ENCODE results near the gene MAML2.

MAML2 gene

GRCh38 chr11:96241331-96241841 is 101.6 kb downstream of the MAML2 start:
- DNase-seq (ENCODE audit: low read depth in 2 of 2) = no peak

DNA sequence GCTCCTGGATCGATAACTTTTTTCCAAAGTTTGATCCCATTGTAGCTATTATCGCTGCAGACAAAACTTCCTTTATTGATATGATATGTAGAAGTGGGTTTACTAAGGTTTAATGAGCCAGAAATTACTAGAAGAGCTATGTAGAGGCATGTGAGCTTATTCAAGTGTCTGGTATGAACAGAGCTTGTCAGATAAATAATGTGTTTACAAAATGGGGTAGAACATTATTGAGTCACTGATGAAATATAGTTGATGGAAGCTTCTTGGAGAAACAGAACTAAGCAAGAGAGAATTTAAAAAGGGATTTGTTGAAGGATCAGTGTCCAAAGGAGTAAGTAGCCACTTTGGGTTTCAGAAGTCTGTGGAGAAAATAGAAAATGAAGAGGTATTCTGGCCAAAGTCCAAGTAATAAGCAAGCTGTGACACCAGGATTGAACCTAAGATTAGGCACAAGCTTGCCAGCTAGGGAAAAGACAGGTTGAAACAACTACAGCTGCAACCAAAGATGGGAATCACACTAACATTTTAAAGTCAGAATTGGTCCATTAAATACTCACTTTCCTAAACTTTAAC is 104.3 kb downstream of the MAML2 start:
- no peak for DNase-seq (ENCODE audit: low read depth in 2 of 2)

DNA sequence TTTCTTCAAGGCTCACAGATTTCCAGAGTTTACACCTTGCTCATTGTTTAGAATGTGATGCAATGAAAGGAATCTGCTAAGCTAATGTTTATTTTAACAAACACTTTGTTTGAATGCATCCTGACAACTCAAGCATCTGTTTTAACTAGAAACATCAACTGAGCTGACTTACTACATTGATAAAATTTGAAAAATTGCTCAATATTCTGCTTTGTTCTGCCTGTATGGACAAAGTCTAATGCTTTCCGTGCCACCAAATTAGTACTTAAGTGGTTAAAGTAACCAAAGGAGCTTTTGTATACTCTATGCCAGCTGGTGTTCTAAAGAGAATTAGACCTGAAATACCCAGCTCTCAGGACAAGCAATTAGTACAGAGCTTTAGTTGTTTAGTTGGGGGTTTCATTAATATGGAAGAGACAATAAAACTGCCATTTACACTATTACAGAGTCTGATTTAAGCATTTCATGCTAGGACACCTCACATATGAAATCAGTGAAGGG is 105.2 kb downstream of the MAML2 start:
- no peak for DNase-seq (ENCODE audit: low read depth in 2 of 2)

- no peak for DNase-seq (ENCODE audit: low read depth in 2 of 2)
These were observed 107.2 kb downstream of the MAML2 start for GRCh38 chr11:96235751-96236150.

GRCh38 chr11:96234866-96235441 is 108.0 kb downstream of the MAML2 start:
- no peak for DNase-seq (ENCODE audit: low read depth in 2 of 2)

DNA sequence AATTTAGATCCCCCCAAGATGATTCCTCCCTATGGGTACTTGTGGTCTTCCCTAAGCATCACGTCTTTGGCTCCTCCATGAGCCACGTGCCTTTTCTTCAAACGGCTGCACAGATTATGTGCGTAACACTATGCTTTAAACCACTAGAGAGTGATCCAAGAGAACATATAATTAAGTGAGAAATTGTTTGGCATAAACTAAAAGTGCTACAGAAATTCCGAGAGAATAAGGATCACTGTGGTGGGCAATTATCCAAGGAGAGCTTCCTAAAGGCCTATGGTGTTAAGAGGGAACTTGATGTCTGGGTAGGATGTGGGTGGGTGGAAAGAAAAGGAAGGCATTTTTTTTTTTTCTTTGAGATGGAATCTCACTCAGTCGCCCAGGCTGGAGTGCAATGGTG is 110.9 kb downstream of the MAML2 start:
- no peak for DNase-seq (ENCODE audit: low read depth in 2 of 2)

DNA sequence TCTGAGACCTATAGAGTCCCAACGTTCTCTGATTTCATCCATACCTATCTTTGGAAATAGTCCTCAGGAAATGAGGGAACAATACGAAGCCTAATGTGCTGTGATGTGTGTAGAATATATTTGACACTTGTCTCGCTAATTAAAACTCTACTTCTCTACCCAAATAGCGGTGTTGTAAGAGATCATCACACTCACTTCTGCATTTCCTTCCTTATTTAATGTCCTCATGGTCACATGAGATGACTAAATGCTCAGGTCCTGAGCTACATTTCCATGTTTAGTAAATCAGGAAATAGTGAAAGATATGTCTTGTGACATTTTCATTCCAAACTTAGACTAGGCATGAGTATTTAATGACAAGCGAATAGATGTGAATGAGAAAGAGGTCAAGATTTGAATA is 112.3 kb downstream of the MAML2 start:
- no peak for DNase-seq (ENCODE audit: low read depth in 2 of 2)

DNA sequence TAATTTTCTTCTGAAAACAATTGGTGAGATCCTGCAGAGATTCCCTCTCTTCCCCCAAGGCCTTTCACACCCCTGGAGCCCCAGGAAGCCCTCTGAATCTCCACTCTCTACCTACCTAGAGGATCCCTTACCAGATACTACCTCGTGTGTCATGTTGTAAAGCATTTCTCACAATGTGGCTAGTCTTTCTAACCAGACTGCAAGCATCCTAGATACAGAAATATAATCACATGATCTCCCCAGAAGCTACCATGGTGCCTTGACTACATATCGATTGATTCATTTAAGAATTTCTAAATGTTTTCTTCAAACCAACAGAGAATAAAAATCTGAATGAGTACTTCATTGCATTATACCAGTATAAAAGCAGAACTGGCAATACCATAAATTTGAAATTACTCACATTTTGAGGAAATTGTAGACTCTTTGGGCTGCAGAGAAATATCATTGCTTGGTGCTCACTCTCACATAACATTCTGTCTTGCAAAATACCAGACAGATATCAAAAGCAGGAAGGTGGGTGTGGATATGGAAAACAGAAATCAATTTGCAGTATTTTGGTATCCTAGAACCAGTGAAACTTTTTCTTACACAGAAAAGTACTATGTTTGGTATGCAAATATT is 113.5 kb downstream of the MAML2 start:
- no peak for DNase-seq (ENCODE audit: low read depth in 2 of 2)

DNA sequence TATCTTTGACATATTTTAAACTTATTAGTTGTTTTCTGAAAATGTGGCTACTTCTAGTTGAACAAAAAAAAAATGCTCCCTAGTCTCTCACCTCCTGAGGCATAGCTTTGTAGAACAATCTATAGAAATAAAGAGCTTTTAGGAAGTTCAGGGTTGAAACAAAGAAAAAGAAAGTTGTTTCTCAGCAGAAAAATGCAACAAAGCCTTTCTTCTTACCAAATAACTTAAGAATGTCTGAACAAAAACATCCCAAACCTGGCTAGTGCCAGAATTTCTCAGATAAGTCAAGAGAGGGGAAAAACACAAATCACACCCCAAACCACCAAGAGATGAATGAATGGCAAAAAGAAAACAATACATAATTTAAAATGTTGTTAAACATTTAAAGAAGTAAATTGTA is 114.1 kb downstream of the MAML2 start:
- no peak for DNase-seq (ENCODE audit: low read depth in 2 of 2)

DNA sequence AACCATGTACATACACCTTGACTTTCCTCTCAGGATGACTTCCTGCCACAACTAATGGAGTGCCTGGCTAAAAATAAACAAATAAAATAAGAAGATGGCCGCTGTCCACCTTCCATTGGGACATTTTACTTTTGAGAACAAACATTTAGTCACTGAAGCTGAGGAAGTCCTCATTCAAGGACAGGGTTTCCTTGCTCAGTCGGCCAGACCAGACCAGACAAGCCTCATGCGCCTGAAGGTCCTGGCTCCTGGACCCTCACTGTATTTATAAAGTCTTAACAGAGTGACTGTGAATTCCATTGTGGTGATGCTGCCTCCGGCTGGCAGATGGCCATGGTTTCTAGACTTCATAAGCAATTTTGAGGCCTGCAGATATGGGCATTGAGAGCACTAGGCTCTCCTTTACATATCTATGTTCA is 114.5 kb downstream of the MAML2 start:
- no peak for DNase-seq (ENCODE audit: low read depth in 2 of 2)

DNA sequence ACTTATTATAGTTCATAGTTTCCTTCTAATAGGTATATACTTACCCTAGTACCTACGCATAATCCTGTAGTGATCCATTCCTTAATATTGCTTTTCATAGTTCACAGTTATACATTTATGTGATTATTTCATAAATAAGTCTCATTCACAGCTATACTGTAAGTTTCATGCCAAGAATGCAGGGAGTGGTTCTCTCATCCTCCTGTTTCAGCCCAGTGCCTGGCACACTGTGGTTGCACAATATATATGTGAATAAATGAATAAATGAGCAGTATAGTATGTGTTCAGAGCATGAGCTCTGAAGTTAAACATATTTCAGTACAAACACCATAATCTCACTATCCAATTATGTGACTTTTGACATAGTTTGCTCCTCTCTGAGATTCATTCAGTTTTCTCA is 115.8 kb downstream of the MAML2 start:
- no peak for DNase-seq (ENCODE audit: low read depth in 2 of 2)

GRCh38 chr11:96223083-96223482 is 119.9 kb downstream of the MAML2 start:
- DNase-seq (ENCODE audit: low read depth in 2 of 2) = no peak

DNA sequence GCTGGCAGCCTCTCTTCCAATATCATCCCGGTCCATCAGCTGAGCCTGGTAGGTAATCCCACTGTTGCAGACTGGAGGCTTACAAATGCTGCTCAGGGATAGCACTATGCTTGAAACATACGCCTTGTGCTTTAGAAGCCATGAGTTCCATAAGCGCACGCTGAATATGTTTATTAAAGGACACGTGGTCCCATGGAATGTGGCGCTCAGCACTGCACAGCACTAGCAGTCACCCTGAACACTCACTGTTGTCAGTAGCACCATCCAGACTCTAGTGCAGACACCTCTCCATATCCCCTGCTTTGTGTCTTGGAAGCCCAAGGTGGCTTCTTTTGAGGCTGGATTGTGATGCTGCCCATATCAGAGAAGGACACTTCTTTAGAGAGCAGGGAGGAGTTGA is 120.9 kb downstream of the MAML2 start:
- DNase-seq (ENCODE audit: low read depth in 2 of 2) = no peak

DNA sequence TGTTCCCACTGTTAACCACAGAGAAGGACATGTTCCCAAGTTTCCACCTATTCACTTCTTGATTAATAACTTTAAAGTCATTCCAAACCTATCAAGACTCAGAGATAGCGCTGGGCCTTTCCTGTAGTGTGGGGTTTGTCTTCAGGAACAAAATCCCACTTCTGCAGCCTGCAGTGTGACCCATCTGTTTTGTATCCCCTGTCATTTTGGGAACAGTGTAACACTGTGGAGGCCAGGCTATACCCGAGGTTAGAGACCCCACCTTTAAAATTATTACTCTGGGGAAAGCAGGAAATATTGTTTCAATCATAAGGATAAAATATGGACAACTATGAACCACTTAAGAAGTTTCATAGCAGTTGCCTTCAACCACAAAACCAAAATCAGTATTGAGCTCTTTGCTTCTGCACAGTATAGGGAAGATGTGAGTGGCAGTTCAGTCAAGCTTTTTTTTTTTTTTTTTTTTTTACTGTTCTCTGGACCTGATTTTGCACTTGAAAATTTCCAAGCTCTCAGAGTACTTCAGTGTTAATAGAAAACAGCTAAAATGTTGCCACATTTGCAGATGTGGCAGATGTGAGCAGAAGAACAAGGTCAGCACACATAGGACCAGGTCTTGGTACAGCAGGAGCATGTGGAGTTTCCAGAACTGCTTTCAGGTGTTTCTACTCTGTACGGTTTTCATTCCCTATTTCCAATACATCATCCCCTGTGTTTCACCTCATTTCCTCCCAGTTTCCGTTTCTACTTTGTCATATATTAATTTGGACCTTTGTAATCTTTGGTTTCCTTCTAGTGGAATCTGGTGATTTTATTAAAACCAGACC is 121.5 kb downstream of the MAML2 start:
- DNase-seq (ENCODE audit: low read depth in 2 of 2) = no peak

DNA sequence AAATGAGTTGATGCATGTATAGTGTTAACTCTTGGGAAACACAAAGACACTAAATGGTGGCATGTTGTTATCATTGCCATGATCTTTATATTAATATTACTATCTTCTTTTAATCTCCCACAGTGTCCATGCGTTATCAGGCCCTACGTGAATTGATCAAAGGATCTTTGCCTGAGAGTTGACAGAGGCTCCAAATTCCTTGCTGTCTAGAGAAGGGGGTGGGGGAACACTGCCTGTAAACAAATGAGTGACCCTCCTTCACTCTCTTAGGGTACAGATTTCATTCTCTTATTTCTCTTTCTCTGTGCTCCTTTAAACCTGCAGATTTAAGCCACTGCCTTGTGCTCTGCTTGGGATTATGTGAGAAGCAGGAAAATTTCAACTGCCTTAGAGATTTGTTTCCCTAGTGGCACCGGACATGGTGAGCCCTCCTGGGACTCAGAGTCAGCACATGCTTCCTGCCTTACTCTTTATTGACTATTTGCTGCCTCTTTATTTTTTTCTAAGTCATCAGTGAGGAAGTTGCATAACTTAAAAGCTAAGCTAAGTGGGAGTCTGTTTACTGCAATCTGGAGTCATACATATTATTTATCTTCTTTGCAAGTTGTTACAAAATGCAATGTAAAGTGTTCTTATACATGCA is 122.9 kb downstream of the MAML2 start:
- DNase-seq (ENCODE audit: low read depth in 2 of 2) = no peak

DNA sequence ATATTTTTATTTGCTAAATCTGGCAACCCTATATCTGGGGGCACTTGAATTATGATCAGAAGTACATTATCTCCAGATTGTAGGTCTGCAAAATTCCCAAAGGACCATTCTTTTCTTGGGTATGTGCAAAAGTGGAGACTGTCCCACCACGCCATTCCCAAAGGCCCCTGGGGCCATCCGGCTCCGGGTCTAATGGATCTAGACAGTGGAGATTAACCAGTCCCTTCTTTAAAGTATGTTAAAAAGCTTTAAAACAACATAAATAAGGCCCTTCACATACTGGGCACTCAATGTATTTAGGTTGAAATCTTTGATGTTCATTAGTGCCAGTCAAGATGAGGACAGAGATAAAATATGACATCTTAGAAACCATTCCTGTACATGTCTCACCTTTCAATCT is 124.1 kb downstream of the MAML2 start:
- DNase-seq (ENCODE audit: low read depth in 2 of 2) = no peak

DNA sequence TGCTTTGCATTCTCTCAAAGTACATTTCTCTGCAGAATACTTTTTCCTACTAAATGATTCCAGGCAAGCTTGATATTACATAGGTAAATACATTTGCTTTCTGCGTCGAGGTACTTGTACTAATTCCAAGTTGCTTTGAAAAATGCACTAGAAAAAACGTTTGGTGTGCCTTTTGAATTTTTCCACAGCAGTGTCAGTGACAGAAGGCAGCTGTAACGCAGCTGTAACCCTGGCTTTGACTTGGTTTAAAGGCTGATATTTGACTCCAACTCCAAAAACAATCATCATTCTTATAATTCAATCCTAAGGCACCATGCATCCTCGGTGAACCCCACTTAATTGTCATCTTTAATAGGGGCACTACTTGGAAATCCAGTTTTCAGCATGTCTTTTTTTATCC is 125.0 kb downstream of the MAML2 start:
- DNase-seq (ENCODE audit: low read depth in 2 of 2) = no peak

DNA sequence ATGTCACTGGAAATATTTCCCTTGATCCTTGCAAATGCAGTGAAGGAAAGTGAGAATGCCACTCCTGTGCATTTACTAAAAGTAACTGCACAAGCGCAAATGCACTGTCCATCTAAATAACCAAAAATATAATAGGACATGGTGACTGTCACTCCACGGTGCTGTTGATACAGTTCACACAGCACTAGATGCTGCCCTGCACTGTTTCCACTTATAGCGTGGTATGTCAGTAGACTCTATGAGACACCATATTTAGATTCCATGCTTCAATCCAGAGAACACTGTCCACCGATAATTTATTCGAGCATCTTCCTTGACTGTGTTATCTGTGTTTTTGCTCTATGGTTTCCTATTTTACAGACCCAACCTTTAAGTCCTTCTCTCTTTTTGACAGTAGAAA is 125.8 kb downstream of the MAML2 start:
- no peak for DNase-seq (ENCODE audit: low read depth in 2 of 2)

DNA sequence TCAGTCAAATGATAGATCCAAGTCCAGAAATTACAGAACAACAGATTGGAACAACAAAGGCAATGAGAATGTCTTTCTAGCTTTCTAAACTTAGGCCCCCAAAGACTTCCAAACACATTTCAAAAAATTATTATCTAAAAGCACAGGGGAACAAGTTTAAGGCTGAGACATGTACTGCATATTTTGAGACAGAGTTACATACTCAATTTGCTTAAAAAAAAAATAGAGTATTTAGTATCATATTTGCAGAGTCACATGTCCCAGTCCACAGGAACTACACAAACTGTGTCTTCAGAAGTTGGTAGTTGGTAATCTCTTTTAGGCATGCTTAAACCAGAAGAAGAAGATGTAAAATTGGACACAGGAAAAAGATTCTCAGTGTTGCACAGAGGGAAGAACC is 127.2 kb downstream of the MAML2 start:
- no peak for DNase-seq (ENCODE audit: low read depth in 2 of 2)

GRCh38 chr11:96215110-96215782 is 127.7 kb downstream of the MAML2 start:
- DNase-seq (ENCODE audit: low read depth in 2 of 2) = no peak

- no peak for DNase-seq (ENCODE audit: low read depth in 2 of 2)
These were observed 128.3 kb downstream of the MAML2 start for GRCh38 chr11:96214777-96215109.

- DNase-seq (ENCODE audit: low read depth in 2 of 2) = no peak
These were observed 129.5 kb downstream of the MAML2 start for GRCh38 chr11:96213500-96213899.
